HG03280 (cell line): ENCODE results near the gene ANO1.
"Not testable (repeated sequence)": the region's sequence is repeated elsewhere in the genome, so short reads cannot be mapped to it uniquely, and the experiment has no call there.

Experiments used
- ATAC-seq: cut with Tn5 transposase; IDR thresholded peaks from one replicate; pipeline ENCODE4 v1.9.1; 2021; ENCODE audit warnings: mild to moderate bottlenecking, moderate library complexity; ENCODE audit not compliant: unreplicated experiment

The ANO1 gene

GRCh38 chr11:70184396-70184795 is 106.3 kb downstream of the ANO1 start:
- no peak for ATAC-seq

- no peak for ATAC-seq
Measured at GRCh38 chr11:70185348-70186055, 107.4 kb downstream of the ANO1 start.

- no peak for ATAC-seq
Measured at GRCh38 chr11:70186420-70186819, 108.3 kb downstream of the ANO1 start.

- ATAC-seq, result no peak
Measured at GRCh38 chr11:70186936-70187335, 108.8 kb downstream of the ANO1 start.

GRCh38 chr11:70187771-70188170 is 109.7 kb downstream of the ANO1 start:
- ATAC-seq, result no peak

- no peak for ATAC-seq
Measured at GRCh38 chr11:70189622-70190021, 111.5 kb downstream of the ANO1 start.

- no peak for ATAC-seq
Measured at GRCh38 chr11:70191495-70192140, 113.5 kb downstream of the ANO1 start.

GRCh38 chr11:70192666-70193410 is 114.7 kb downstream of the ANO1 start:
- no peak for ATAC-seq

GRCh38 chr11:70193411-70194292 is 115.5 kb downstream of the ANO1 start:
- ATAC-seq, result no peak

GRCh38 chr11:70194792-70195791 is 117.0 kb downstream of the ANO1 start:
- no peak for ATAC-seq

GRCh38 chr11:70200212-70200844 is 122.2 kb downstream of the ANO1 start:
- no peak for ATAC-seq

- ATAC-seq, result not testable (repeated sequence)
Measured at GRCh38 chr11:70201047-70201446, 122.9 kb downstream of the ANO1 start.

- ATAC-seq, result no peak
Measured at GRCh38 chr11:70201882-70202861, 124.1 kb downstream of the ANO1 start.

GRCh38 chr11:70202920-70203750 is 125.0 kb downstream of the ANO1 start, which contains the start of gene FADD:
Gene FADD, plus strand, starts transcription at chr11:70203296. Its CDS starts 164 bp downstream, at chr11:70203460.
- ATAC-seq, result peak; percentile 70

GRCh38 chr11:70203751-70204465 is 125.8 kb downstream of the ANO1 start:
- ATAC-seq, result peak; percentile 37

- no peak for ATAC-seq
Measured at GRCh38 chr11:70204466-70204799, 126.3 kb downstream of the ANO1 start.
